ENCODE measurements around the gene KAZN.

DNA sequence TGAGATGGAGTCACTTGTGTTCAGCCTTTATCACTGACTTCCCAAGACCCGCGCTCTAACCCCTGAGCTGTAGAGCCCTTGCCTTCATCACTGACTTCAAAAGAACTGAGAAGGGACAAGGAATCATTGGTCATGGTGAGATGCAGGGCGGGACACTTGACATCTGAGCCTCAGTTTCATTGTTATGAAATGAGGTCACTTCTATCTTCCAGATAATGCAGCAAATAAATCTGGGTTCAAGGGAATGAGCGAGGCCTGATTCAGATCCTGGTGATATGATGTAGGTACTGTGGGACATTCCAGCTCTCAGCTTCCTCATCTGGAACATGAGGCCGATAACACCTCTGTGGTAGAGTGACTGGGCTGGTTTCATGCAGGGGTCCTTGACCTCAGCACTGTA is 13.8 kb downstream of the KAZN start:
- TF ChIP-seq YY1 (IDR thresholded peaks at IDR 0.05; ENCODE audit: low read depth) (no peak), RAD21 (IDR thresholded peaks at IDR 0.05; ENCODE audit: low read depth) (no peak), FOXM1 (IDR thresholded peaks at IDR 0.05; ENCODE audit: borderline replicate concordance, low read depth) (no peak), EP300 (IDR thresholded peaks at IDR 0.05; ENCODE audit: borderline replicate concordance) (no peak), EGR1 (IDR thresholded peaks at IDR 0.05) (no peak), TAF1 (IDR thresholded peaks at IDR 0.05; ENCODE audit: low read depth) (no peak), CREB1 (IDR thresholded peaks at IDR 0.05; ENCODE audit: low read depth) (no peak)
- TF ChIP-seq, protein P1, sequence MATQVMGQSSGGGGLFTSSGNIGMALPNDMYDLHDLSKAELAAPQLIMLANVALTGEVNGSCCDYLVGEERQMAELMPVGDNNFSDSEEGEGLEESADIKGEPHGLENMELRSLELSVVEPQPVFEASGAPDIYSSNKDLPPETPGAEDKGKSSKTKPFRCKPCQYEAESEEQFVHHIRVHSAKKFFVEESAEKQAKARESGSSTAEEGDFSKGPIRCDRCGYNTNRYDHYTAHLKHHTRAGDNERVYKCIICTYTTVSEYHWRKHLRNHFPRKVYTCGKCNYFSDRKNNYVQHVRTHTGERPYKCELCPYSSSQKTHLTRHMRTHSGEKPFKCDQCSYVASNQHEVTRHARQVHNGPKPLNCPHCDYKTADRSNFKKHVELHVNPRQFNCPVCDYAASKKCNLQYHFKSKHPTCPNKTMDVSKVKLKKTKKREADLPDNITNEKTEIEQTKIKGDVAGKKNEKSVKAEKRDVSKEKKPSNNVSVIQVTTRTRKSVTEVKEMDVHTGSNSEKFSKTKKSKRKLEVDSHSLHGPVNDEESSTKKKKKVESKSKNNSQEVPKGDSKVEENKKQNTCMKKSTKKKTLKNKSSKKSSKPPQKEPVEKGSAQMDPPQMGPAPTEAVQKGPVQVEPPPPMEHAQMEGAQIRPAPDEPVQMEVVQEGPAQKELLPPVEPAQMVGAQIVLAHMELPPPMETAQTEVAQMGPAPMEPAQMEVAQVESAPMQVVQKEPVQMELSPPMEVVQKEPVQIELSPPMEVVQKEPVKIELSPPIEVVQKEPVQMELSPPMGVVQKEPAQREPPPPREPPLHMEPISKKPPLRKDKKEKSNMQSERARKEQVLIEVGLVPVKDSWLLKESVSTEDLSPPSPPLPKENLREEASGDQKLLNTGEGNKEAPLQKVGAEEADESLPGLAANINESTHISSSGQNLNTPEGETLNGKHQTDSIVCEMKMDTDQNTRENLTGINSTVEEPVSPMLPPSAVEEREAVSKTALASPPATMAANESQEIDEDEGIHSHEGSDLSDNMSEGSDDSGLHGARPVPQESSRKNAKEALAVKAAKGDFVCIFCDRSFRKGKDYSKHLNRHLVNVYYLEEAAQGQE (IDR thresholded peaks at IDR 0.05; ENCODE audit: low read depth): no peak
- TF ChIP-seq, protein P2, sequence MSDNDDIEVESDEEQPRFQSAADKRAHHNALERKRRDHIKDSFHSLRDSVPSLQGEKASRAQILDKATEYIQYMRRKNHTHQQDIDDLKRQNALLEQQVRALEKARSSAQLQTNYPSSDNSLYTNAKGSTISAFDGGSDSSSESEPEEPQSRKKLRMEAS (IDR thresholded peaks at IDR 0.05): no peak
